Central memory CD8-positive, alpha-beta T cell (primary cell): ENCODE measurements around the gene RERGL.
"Not testable (repeated sequence)": the region's sequence is repeated elsewhere in the genome, so short reads cannot be mapped to it uniquely, and the experiment has no call there.

Experiments
- ATAC-seq: fragments of 150-1000 bp; cut with Tn5 transposase; replicated peaks from 2 replicates; pipeline ENCODE4 v1.10.0; 2022; ENCODE audit warnings: mild to moderate bottlenecking, moderate FRiP score, moderate number of reproducible peaks; ENCODE audit not compliant: poor library complexity, severe bottlenecking; ENCODE audit errors: extremely low read depth
- DNase-seq, 2 donors: peaks; one replicate each; pipeline ENCODE4 v3.0.0; 2021; ENCODE audit warnings: low spot score in 2 of 2
- H3K27ac Mint-ChIP-seq: one replicate; pipeline ENCODE4 v1.8.0; 2022; ENCODE audit warnings: low read depth, mild to moderate bottlenecking, moderate library complexity, mixed read lengths
- H3K27me3 Mint-ChIP-seq: one replicate; pipeline ENCODE4 v1.8.0; 2022; ENCODE audit warnings: mixed read lengths
- H3K36me3 Mint-ChIP-seq: one replicate; pipeline ENCODE4 v1.8.0; 2022; ENCODE audit warnings: mild to moderate bottlenecking, moderate library complexity, mixed read lengths; ENCODE audit not compliant: insufficient read depth
- H3K4me1 Mint-ChIP-seq: one replicate; pipeline ENCODE4 v1.8.0; 2022; ENCODE audit warnings: mixed read lengths
- H3K4me3 Mint-ChIP-seq: one replicate; pipeline ENCODE4 v1.8.0; 2022; ENCODE audit warnings: mild to moderate bottlenecking, moderate library complexity, mixed read lengths
- H3K9me3 Mint-ChIP-seq: one replicate; pipeline ENCODE4 v1.8.0; 2022; ENCODE audit warnings: mixed read lengths

Gene RERGL

DNA sequence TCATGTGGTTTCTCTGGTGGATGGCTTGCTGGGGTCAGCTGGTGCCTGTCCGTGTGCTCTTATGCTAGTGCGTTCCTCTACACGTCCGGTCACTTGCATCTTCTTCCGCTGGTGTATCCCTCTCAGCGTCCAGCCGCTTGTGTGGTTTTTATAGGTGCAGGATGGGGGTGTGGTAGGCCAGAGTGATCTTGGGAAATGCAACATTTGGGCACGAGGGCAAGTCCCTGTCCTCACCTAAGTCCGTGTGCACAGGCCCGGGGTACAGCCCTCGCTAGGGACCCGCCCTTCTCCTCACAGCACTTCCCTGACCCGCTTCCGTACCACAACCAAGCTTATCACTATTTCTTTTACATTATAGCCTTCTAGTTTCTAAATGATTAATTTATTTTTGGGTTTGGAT is 17.3 kb downstream of the RERGL start:
- no peaks in the 10 kb centered on the region for H3K4me1 Mint-ChIP-seq
- H3K36me3 Mint-ChIP-seq = no peaks in the 10 kb centered on the region
- no peak overlapping the region for H3K27ac Mint-ChIP-seq
- ATAC-seq (no peak), DNase-seq (no peak)
- no peaks in the 10 kb centered on the region for H3K27me3 Mint-ChIP-seq
- H3K4me3 Mint-ChIP-seq = no peak overlapping the region
- peaks cover 6% of the 10 kb centered on the region for H3K9me3 Mint-ChIP-seq

DNA sequence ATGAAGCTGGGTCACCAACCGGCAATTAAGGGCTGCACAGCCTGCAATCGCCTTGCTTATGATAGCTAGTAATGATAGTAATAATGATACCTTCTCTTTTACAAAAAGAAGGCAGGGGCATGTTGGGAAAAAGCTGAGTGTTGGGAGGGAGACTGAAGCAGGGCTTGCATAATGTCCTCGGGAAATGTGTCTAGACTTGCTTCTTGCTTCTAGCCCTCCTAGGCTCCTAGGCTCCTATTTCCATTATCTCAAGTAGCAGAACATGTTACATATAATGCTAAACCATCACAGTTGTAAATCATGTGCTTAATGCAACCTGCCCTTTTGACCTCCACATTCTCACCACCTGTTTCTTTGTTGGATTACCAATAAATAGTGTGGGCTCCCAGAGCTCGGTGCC is 18.7 kb downstream of the RERGL start:
- ATAC-seq (no peak), DNase-seq (no peak)
- H3K36me3 Mint-ChIP-seq = no peaks in the 10 kb centered on the region
- no peak overlapping the region for H3K4me3 Mint-ChIP-seq
- H3K9me3 Mint-ChIP-seq = peaks cover 12% of the 10 kb centered on the region
- no peaks in the 10 kb centered on the region for H3K4me1 Mint-ChIP-seq
- H3K27me3 Mint-ChIP-seq = no peaks in the 10 kb centered on the region
- H3K27ac Mint-ChIP-seq = no peak overlapping the region

DNA sequence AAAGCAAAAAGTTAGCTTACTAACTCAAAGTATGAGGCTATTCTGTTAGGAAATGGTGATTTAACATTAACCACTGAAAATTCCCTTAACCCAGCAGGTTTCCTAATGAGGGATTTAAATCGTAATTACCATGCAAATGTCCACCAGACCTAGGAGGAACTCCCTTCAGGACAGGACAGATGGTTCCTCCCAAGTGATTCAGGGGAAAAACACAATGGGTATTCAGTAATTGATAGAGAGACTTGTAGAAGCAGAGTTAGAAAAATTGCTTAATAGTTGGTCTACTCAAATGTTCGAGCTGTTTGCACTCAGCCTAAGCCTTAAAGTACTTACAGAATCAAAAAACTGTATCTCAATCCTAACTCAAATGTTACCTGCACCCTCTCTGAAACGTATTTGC is 21.6 kb downstream of the RERGL start:
- no peaks in the 10 kb centered on the region for H3K36me3 Mint-ChIP-seq
- DNase-seq = no peak
- no peak overlapping the region for H3K4me3 Mint-ChIP-seq
- no peak for ATAC-seq
- no peaks in the 10 kb centered on the region for H3K4me1 Mint-ChIP-seq
- H3K27me3 Mint-ChIP-seq = no peaks in the 10 kb centered on the region
- no peak overlapping the region for H3K27ac Mint-ChIP-seq
- H3K9me3 Mint-ChIP-seq = peaks cover 17% of the 10 kb centered on the region

DNA sequence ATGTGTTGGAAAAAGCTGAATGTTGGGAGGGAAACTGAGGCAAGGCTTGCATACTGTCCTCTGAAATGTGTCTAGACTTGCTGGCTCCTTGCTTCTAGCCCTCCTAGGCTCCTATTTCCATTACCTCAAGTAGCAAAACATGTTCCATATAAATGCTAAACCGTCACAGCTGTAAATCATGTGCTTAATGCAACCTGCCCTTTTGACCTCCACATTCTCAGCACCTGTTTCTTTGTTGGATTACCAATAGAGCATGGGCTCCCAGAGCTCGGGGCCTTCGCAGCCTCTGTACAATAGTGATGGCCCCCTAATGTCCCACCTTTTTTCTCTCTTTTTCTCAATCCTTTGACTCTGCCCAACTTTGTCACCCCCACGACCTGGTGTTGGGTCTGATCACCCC is 23.3 kb downstream of the RERGL start:
- Mint-ChIP-seq H3K27ac (no peak overlapping the region), H3K4me3 (no peak overlapping the region), H3K9me3 (peaks cover 11% of the 10 kb centered on the region), H3K36me3 (no peaks in the 10 kb centered on the region), H3K27me3 (no peaks in the 10 kb centered on the region), H3K4me1 (no peaks in the 10 kb centered on the region)
- ATAC-seq = no peak
- DNase-seq = no peak

DNA sequence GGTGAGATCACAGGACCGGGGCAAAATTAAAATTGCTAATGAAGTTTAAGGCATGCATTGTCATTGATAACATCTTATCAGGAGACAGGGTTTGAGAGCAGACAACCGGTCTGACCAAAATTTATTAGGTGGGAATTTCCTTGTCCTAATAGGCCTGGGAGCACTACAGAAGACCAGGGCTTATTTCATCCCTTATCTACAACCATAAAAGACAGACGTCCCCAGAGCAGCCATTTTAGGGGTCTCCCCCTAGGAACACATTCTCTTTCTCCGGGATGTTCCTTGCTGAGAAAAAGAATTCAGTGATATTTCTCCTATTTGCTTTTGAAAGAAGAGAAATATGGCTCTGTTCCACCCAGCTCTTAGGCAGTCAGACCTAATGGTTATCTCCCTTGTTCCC is 27.1 kb downstream of the RERGL start:
- H3K27me3 Mint-ChIP-seq, H3K36me3 Mint-ChIP-seq, H3K27ac Mint-ChIP-seq, H3K4me3 Mint-ChIP-seq, H3K4me1 Mint-ChIP-seq, ATAC-seq, DNase-seq: not testable (repeated sequence)
- H3K9me3 Mint-ChIP-seq = peaks cover 22% of the 10 kb centered on the region

DNA sequence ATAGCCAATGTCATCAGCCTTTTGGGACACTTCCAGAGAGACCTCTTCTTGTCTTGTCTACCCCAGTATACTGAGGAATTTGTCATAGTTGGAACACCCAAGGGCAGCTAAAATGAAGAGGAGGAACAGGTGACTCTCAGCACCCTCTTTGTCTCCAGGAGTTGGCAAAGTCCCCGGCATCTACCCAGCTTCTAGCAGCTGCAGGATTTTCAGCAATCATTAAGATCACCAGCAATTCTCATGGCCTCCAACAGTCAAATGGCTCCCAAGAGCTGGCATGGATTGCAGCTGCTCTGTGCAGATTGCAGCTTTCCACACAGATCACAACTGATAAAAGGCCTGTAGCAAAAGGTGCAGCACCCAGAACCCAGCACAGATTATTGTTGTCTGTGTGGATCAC is 32.9 kb downstream of the RERGL start:
- Mint-ChIP-seq H3K4me3 (no peak overlapping the region), H3K27ac (no peak overlapping the region), H3K27me3 (no peaks in the 10 kb centered on the region), H3K36me3 (no peaks in the 10 kb centered on the region), H3K4me1 (no peaks in the 10 kb centered on the region), H3K9me3 (peaks cover 21% of the 10 kb centered on the region)
- DNase-seq = no peak
- ATAC-seq = no peak

DNA sequence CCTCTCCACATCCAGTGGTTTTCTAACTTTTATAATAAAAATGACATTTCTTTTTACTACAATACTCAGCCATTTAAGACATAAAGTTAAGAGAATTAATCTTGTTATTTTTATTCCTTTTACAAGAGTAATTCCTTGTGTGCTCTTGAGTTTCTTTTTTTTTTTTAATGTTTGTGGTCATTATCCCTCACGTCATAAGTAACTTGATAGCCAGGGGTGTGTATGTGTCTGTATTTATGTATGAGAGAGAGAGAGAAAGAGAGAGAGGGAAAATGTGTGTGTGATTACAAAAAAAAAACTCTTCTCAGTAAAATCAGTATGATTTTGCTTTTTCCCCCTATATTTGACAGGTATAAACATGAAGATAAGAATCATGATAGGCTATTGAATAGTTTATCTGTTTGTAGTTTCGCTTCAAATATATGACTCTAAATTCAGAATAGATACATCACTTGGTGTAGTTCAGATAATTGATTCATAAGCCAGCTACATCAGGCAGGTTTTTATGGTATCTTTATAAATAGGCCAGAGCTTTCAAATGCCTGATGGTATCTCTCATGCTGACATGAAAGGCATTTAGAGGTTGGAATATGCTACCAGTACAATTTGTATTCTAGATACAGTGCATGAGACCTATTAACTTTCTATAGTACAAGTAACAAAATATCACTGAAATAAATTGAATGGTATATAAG is 34.9 kb downstream of the RERGL start:
- Mint-ChIP-seq H3K9me3 (peaks cover 25% of the 10 kb centered on the region), H3K27ac (no peak overlapping the region)

DNA sequence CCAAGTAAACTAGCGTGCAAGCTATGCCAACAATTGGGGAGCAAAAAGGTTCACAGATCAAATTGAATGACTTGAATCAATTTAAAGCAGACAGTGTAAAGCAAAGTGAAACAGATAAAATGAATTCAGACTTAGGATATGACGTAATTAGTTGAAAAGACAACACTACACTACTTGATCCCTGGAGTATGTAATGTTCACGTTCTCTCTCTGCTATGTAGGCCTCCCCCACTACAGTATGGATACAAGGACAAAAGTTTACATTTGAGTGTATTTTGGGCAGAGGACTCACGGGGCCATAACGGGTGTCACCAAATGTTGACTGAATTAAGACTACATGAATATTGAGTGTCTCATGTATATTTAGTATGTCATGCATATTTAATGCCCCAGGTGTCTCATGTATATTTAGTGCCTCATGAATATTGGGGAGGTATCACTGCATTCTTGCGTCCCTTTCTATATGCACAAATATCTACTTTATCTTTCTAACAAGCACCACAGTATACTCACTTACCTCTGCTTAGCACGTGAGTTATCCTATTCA is 44.5 kb downstream of the RERGL start:
- peaks cover 17% of the 10 kb centered on the region for H3K9me3 Mint-ChIP-seq
- no peak overlapping the region for H3K4me3 Mint-ChIP-seq
- no peaks in the 10 kb centered on the region for H3K4me1 Mint-ChIP-seq
- no peaks in the 10 kb centered on the region for H3K27me3 Mint-ChIP-seq
- no peak for ATAC-seq
- H3K27ac Mint-ChIP-seq = no peak overlapping the region
- no peaks in the 10 kb centered on the region for H3K36me3 Mint-ChIP-seq
- no peak for DNase-seq

More for the DNA sequence above, 34.9 kb downstream of the RERGL start:
- Mint-ChIP-seq H3K36me3 (no peaks in the 10 kb centered on the region), H3K27me3 (no peaks in the 10 kb centered on the region), H3K4me1 (no peaks in the 10 kb centered on the region), H3K4me3 (no peak overlapping the region)
- ATAC-seq (no peak), DNase-seq (no peak)

DNA sequence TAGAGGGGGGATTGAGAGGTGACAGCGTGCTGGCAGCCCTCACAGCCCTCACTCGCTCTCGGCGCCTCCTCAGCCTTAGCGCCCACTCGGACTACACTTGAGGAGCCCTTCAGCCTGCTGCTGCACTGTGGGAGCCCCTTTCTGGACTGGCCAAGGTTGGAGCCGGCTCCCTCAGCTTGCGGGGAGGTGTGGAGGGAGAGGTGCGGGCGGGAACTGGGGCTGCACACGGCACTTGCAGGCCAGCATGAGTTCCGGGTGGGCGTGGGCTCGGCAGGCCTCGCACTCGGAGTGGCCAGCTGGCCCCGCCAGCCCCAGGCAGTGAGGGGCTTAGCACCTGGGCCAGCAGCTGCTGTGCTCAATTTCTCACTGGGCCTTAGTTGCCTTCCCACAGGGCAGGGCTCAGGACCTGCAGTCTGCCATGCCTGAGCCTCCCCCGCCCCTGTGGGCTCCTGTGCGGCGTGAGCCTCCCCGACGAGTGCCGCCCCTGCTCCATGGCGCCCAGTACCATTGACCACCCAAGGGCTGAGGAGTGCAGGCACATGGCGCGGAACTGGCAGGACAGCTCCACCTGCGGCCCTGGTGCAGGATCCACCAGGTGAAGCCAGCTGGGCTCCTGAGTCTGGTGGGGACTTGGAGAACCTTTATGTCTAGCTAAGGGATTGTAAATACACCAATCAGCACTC is 49.8 kb downstream of the RERGL start:
- not testable (repeated sequence) for H3K36me3 Mint-ChIP-seq, H3K4me3 Mint-ChIP-seq, H3K27ac Mint-ChIP-seq, ATAC-seq, H3K27me3 Mint-ChIP-seq, DNase-seq, H3K4me1 Mint-ChIP-seq
- H3K9me3 Mint-ChIP-seq = peaks cover 31% of the 10 kb centered on the region
